Gastrocnemius medialis (tissue), 4 donors: Measurements from ENCODE around the gene AJAP1. TPM values are rescaled to one million over a fixed set of nuclear protein-coding genes. Genes with fewer than 3 reads are reported as not detected.
A peak's percentile ranks its signal among the peaks of the same experiment; 100 is the strongest.

ENCODE experiments used
- ATAC-seq, 2 donors: fragments of 150-250 bp; one replicate each; pipeline ENCODE4 v1.9.1; 2016
- DNase-seq, 2 donors: peaks; one replicate each; pipeline ENCODE4 v3.0.0-alpha.2; 2019
- H3K27ac ChIP-seq, 4 donors: fragments of 200-600 bp; sonication (generic); 1 replicate in 1 of 4; 2 replicates in 3 of 4; pipeline ENCODE4 v1.5.1; 2016 to 2018; ENCODE audit warnings: mild to moderate bottlenecking in 2 of 4, moderate library complexity in 1 of 4
- H3K27me3 ChIP-seq, 3 donors: fragments of 200-600 bp; sonication (generic) in 2 of 3; 1 replicate in 1 of 3; 2 replicates in 2 of 3; pipeline versions ENCODE4 v1.5.1 to v1.6.0; 2016 to 2019; ENCODE audit warnings: mild to moderate bottlenecking in 1 of 3, moderate library complexity in 1 of 3
- H3K36me3 ChIP-seq, 2 donors: fragments of 200-600 bp; sonication (generic) in 1 of 2; one replicate each; pipeline ENCODE4 v1.5.1; 2017 to 2018
- H3K4me1 ChIP-seq, 2 donors: fragments of 200-600 bp; sonication (generic) in 1 of 2; one replicate each; pipeline ENCODE4 v1.5.1; 2016 to 2017; ENCODE audit warnings: mild to moderate bottlenecking in 2 of 2
- H3K4me3 ChIP-seq, 4 donors: fragments of 200-600 bp; sonication (generic) in 3 of 4; 1 replicate in 1 of 4; 2 replicates in 3 of 4; pipeline ENCODE4 v1.5.1; 2016 to 2019; ENCODE audit warnings: mild to moderate bottlenecking in 2 of 4
- H3K9me3 ChIP-seq, 3 donors: fragments of 200-600 bp; sonication (generic) in 2 of 3; 1 replicate in 1 of 3; 2 replicates in 2 of 3; pipeline ENCODE4 v1.5.1; 2016 to 2019
- POLR2A ChIP-seq, 2 donors: fragments of 450-650 bp; IDR thresholded peaks; one replicate each; pipeline ENCODE4 v1.6.1; 2017; ENCODE audit warnings: antibody characterized with exemption in 2 of 2, mild to moderate bottlenecking in 2 of 2, moderate library complexity in 2 of 2
- in situ Hi-C, 4 donors: fragments of 200-750 bp; cut with MboI; loops; one replicate each; pipeline versions ENCODE4 v1.15.0 to v1.8.0; 2017; ENCODE audit warnings: low sequenced_read_pairs in 4 of 4
- intact Hi-C: fragments of 100-400 bp; cut with DNase I; formaldehyde crosslinking; loops from one replicate; pipeline ENCODE4 v1.15.1; 2023; ENCODE audit warnings: low total_unique reads
- total RNA-seq, 4 donors: library from RNA; depleted of rRNA; stranded (reverse); fragments of >200 nt; gene quantifications; one replicate each; pipeline versions ENCODE4 v1.1.0 to v1.2.3, GENCODE V29; 2016
- TF ChIP-seq, protein P1 (sequence below), 5 experiments: fragments of 450-650 bp in 3 of 5; fragments of 200-600 bp in 2 of 5; sonication (generic) in 2 of 5; IDR thresholded peaks in 4 of 5; conservative IDR thresholded peaks in 1 of 5; 1 replicate in 4 of 5; 2 replicates in 1 of 5; pipeline ENCODE4 v1.5.1; 2016 to 2019; ENCODE audit warnings: antibody characterized with exemption in 5 of 5, mild to moderate bottlenecking in 3 of 5, moderate library complexity in 3 of 5

The AJAP1 gene
- total RNA-seq, 4 donors from 2014 or later, result 0.03 to 0.18 (median 0.05) TPM; not detected in 1

DNA sequence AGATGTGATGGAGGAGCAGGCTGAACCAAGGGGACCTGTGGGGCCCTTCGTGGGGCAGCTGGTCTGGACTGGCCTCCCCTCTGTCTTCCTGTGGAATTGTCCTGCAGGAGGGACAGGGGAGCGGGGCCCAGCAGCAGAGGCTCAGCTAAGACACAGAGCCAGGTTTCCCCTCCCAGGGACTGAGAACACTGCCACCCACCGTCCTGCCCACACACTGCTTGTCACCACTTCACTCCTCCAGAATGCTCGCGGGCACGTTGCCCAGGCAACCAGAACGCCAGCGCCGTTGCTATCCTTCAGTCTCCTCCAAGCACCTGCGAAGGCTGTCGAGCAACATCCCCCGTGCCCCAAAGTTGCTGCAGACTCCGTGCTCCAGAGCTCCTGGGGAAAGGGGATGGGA is 46.4 kb downstream of the AJAP1 start:
- no peak overlapping the region for H3K4me3 ChIP-seq
- in situ Hi-C loops (no loop called here), intact Hi-C loops (no loop called here)
- no peaks in the 10 kb centered on the region for H3K27me3 ChIP-seq
- H3K27ac ChIP-seq, result no peak overlapping the region
- TF ChIP-seq, protein P1, sequence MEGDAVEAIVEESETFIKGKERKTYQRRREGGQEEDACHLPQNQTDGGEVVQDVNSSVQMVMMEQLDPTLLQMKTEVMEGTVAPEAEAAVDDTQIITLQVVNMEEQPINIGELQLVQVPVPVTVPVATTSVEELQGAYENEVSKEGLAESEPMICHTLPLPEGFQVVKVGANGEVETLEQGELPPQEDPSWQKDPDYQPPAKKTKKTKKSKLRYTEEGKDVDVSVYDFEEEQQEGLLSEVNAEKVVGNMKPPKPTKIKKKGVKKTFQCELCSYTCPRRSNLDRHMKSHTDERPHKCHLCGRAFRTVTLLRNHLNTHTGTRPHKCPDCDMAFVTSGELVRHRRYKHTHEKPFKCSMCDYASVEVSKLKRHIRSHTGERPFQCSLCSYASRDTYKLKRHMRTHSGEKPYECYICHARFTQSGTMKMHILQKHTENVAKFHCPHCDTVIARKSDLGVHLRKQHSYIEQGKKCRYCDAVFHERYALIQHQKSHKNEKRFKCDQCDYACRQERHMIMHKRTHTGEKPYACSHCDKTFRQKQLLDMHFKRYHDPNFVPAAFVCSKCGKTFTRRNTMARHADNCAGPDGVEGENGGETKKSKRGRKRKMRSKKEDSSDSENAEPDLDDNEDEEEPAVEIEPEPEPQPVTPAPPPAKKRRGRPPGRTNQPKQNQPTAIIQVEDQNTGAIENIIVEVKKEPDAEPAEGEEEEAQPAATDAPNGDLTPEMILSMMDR (IDR thresholded peaks at IDR 0.05 in 4 of 5, conservative IDR thresholded peaks at IDR 0.05 in 1 of 5), result no peak
- TF ChIP-seq POLR2A (IDR thresholded peaks at IDR 0.05), result no peak
- no peaks in the 10 kb centered on the region for H3K36me3 ChIP-seq
- ATAC-seq (no peak), DNase-seq (no peak)
- no peaks in the 10 kb centered on the region for H3K9me3 ChIP-seq
- no peaks in the 10 kb centered on the region for H3K4me1 ChIP-seq

DNA sequence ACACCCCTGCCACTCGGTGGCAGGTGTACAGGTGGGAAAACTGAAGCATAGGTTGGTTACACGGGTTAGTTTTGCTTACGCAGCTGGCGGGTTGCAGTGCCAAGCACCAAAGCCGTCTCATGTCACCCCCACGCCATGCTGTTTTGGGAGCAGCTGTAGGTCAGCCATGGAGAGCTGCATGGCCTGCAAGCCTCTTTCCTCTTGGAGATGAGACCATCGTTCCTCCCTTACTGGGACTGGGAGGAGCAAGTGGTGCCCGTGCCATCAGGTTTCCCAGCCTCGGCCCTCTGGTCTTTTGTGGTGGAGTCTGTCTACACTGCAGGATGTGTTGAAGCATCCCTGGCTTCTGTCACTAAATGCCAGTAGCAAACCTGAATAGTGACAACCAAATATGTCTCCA is 46.9 kb downstream of the AJAP1 start:
- intact Hi-C loops (no loop called here), in situ Hi-C loops (no loop called here)
- no peaks in the 10 kb centered on the region for H3K9me3 ChIP-seq
- no peaks in the 10 kb centered on the region for H3K36me3 ChIP-seq
- DNase-seq, result no peak
- H3K4me3 ChIP-seq, result no peak overlapping the region
- no peak overlapping the region for H3K27ac ChIP-seq
- H3K27me3 ChIP-seq, result no peaks in the 10 kb centered on the region
- TF ChIP-seq POLR2A (IDR thresholded peaks at IDR 0.05), result no peak
- TF ChIP-seq, protein P1 (IDR thresholded peaks at IDR 0.05 in 4 of 5, conservative IDR thresholded peaks at IDR 0.05 in 1 of 5), result no peak
- no peaks in the 10 kb centered on the region for H3K4me1 ChIP-seq
- no peak for ATAC-seq

DNA sequence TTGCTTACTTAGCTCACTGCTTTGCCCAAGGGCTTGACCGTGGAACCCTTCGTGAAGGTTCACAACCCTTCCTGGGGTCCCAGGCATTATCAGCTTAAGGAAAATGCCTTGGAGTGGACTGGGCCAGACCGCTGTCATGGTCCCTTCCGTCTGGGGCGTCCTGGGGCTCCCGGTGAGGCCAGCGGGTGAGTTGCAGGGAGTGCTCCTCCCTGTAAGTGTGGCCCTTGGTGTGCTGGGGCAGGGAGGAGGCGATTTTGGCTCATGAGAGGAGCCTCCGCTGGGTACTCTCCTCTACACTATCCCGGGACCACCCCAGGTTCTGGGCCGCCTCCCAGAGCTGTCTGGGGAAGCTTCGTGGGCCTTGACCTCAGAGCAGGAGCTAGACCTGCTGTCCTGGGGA is 48.1 kb downstream of the AJAP1 start:
- H3K4me3 ChIP-seq, result no peak overlapping the region
- ATAC-seq (no peak), DNase-seq (no peak)
- no peaks in the 10 kb centered on the region for H3K27me3 ChIP-seq
- TF ChIP-seq, protein P1 (IDR thresholded peaks at IDR 0.05 in 4 of 5, conservative IDR thresholded peaks at IDR 0.05 in 1 of 5), result no peak
- no peak for TF ChIP-seq POLR2A (IDR thresholded peaks at IDR 0.05)
- H3K4me1 ChIP-seq, result no peaks in the 10 kb centered on the region
- no peaks in the 10 kb centered on the region for H3K9me3 ChIP-seq
- H3K36me3 ChIP-seq, result no peaks in the 10 kb centered on the region
- in situ Hi-C loops, result no loop called here
- H3K27ac ChIP-seq, result no peak overlapping the region
- intact Hi-C loops, result no loop called here

DNA sequence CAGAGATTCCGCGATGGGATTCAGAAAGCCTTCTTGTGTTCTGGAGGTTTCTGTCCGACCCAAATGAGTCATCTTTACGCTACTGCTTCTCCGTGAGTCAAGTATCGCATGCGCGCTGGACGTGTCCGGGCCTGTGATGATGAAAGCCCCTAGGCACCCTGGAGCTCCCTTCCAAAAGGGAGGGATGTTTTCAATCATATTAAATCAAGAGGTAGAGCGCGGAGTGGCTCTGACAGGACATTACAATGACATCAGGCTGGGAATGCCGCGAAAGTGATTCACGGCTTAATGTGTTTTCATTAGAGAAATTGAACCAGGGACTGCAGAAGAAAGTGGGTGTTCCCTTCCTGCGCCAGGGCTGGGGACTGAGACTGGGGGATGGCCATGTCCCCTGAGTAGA is 48.5 kb downstream of the AJAP1 start:
- no peaks in the 10 kb centered on the region for H3K36me3 ChIP-seq
- intact Hi-C loops (no loop called here), in situ Hi-C loops (no loop called here)
- TF ChIP-seq POLR2A (IDR thresholded peaks at IDR 0.05), result no peak
- TF ChIP-seq, protein P1 (IDR thresholded peaks at IDR 0.05 in 4 of 5, conservative IDR thresholded peaks at IDR 0.05 in 1 of 5), result no peak
- no peak overlapping the region for H3K4me3 ChIP-seq
- DNase-seq, result peak; percentile 5 to 24
- no peaks in the 10 kb centered on the region for H3K27me3 ChIP-seq
- H3K27ac ChIP-seq, result no peak overlapping the region
- H3K4me1 ChIP-seq, result no peaks in the 10 kb centered on the region
- peak in 1 of 2 donors; percentile 45 for ATAC-seq
- H3K9me3 ChIP-seq, result no peaks in the 10 kb centered on the region

DNA sequence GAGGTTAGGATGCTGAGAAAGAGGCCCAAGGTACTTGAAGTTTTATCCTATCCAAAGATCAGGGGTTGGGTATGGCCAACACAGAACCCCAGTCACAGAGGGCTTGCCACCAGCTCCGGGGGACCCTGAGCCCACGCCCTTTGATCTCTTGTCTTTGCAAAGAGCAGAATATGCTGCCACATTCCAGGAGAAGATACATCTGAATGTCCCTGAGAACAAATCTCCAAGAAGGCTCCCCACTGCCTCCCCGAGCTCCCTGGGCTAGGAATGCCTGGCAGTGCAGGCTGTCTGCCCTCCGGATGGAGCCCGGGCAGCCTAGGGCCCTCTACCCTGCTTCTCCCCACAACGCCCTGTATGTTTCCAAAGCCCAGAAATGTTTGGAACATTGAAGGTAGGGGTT is 49.2 kb downstream of the AJAP1 start:
- TF ChIP-seq, protein P1 (IDR thresholded peaks at IDR 0.05 in 4 of 5, conservative IDR thresholded peaks at IDR 0.05 in 1 of 5), result no peak
- no peak for TF ChIP-seq POLR2A (IDR thresholded peaks at IDR 0.05)
- in situ Hi-C loops (no loop called here), intact Hi-C loops (no loop called here)
- ATAC-seq (no peak), DNase-seq (no peak)
- no peaks in the 10 kb centered on the region for H3K9me3 ChIP-seq
- H3K27me3 ChIP-seq, result no peaks in the 10 kb centered on the region
- H3K4me1 ChIP-seq, result no peaks in the 10 kb centered on the region
- no peaks in the 10 kb centered on the region for H3K36me3 ChIP-seq
- no peak overlapping the region for H3K4me3 ChIP-seq
- no peak overlapping the region for H3K27ac ChIP-seq
